Coronary artery (tissue), 2 donors: ENCODE data around the gene IFITM1.
A peak's percentile ranks its signal among the peaks of the same experiment; 100 is the strongest.

Source experiments
- DNase-seq: peaks from one replicate; pipeline ENCODE4 v3.0.0-alpha.2; 2017; ENCODE audit warnings: low spot score
- H3K27ac ChIP-seq, 2 donors: fragments of 200-600 bp; sonication (generic); one replicate each; pipeline ENCODE4 v1.5.1; 2016 to 2019
- H3K4me3 ChIP-seq: fragments of 200-600 bp; sonication (generic); 2 replicates; pipeline ENCODE4 v1.5.1; 2016; ENCODE audit warnings: mild to moderate bottlenecking, moderate library complexity
- TF ChIP-seq, protein P1 (sequence below): fragments of 200-600 bp; sonication (generic); IDR thresholded peaks from one replicate; pipeline ENCODE4 v1.5.1; 2019; ENCODE audit warnings: antibody characterized with exemption

Gene IFITM1

DNA sequence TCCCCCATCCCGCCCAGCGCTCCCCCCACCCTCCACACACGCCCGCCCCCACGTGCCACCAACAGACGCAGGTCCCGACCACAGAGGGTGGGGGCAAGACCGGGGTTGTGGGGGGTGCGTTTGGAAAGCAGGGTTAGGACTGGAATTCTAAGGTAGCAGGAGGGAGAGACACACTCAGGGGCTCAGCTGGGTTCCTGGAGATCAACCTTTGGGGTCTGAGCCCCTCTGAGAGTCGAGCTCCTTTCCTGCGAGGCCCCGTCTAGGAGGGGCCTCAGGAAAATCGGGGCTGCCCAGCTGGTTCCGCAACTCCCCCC is 24.5 kb upstream of the IFITM1 start:
- peak overlapping the region; percentile 73 for H3K4me3 ChIP-seq
- peak overlapping the region; percentile 39 to 87 for H3K27ac ChIP-seq
- TF ChIP-seq, protein P1, sequence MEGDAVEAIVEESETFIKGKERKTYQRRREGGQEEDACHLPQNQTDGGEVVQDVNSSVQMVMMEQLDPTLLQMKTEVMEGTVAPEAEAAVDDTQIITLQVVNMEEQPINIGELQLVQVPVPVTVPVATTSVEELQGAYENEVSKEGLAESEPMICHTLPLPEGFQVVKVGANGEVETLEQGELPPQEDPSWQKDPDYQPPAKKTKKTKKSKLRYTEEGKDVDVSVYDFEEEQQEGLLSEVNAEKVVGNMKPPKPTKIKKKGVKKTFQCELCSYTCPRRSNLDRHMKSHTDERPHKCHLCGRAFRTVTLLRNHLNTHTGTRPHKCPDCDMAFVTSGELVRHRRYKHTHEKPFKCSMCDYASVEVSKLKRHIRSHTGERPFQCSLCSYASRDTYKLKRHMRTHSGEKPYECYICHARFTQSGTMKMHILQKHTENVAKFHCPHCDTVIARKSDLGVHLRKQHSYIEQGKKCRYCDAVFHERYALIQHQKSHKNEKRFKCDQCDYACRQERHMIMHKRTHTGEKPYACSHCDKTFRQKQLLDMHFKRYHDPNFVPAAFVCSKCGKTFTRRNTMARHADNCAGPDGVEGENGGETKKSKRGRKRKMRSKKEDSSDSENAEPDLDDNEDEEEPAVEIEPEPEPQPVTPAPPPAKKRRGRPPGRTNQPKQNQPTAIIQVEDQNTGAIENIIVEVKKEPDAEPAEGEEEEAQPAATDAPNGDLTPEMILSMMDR = no peak
- DNase-seq = no peak

DNA sequence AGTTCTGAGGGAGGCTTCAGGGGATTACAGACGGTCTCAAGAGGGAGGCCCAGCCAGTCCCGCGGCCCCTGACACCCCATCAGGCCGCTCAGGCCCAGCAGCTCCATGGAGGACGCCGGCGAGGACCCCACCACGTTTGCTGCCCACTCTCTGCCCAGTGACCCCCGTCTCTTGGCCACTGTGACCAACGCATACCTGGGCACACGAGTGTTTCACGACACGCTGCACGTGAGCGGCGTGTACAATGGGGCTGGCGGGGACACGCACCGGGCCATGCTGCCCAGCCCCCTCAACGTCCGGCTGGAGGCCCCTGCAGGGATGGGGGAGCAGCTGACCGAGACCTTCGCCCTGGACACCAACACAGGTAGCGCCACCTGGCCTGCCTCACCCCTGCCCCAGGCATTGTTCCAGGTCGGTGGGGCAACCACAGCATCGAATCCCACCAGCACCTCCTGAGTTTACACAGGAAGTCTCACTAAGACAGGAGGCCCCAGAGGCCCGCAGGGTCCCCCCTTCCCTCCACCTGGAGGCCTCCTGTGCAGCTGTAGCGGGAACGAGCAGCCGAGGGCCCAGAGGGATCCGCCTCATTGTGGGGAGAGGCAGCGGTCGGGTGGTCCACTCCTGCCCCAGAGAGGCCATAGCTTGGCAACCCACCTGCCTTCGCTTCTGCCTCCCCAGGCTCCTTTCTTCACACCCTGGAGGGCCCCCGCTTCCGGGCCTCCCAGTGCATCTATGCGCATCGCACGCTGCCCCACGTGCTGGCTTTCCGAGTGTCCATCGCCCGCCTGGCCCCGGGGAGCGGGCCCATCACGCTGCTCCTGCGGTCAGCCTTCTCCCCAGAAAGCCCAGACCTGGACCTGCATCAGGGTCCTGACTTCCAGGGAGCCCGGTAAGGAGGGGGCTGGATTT is 23.9 kb upstream of the IFITM1 start:
- peak overlapping the region; percentile 73 for H3K4me3 ChIP-seq
- TF ChIP-seq, protein P1 = no peak
- H3K27ac ChIP-seq = peak overlapping the region in 1 of 2 donors; percentile 87
- peak; percentile 69 for DNase-seq

DNA sequence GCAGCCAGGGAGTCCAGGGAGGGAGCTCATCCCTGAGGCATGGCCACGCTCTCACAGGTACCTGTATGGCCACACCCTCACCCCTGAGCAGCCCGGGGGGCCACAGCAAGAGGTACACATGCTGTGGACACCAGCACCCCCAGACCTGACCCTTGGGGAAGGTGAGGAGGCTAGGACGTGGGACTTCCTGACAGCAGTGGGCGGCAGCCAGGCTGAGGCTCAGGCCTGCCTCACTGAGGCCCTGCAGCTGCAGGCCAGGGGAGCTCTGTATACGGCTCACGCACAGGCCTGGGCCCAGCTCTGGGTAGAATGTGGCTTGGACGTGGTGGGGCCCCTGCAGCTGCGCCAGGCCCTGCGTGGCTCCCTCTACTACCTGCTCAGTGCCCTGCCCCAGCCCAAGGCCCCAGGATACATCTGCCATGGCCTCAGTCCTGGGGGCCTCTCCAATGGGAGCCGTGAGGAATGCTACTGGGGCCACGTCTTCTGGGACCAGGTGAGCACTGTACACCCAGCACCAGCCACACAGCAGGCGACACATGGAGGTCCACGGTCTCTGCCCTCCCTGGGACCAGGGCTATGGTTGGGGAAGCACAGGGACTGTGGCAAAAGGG is 23.1 kb upstream of the IFITM1 start:
- no peak for DNase-seq
- Histone ChIP-seq H3K27ac (no peak overlapping the region), H3K4me3 (no peak overlapping the region)
- TF ChIP-seq, protein P1 = no peak

DNA sequence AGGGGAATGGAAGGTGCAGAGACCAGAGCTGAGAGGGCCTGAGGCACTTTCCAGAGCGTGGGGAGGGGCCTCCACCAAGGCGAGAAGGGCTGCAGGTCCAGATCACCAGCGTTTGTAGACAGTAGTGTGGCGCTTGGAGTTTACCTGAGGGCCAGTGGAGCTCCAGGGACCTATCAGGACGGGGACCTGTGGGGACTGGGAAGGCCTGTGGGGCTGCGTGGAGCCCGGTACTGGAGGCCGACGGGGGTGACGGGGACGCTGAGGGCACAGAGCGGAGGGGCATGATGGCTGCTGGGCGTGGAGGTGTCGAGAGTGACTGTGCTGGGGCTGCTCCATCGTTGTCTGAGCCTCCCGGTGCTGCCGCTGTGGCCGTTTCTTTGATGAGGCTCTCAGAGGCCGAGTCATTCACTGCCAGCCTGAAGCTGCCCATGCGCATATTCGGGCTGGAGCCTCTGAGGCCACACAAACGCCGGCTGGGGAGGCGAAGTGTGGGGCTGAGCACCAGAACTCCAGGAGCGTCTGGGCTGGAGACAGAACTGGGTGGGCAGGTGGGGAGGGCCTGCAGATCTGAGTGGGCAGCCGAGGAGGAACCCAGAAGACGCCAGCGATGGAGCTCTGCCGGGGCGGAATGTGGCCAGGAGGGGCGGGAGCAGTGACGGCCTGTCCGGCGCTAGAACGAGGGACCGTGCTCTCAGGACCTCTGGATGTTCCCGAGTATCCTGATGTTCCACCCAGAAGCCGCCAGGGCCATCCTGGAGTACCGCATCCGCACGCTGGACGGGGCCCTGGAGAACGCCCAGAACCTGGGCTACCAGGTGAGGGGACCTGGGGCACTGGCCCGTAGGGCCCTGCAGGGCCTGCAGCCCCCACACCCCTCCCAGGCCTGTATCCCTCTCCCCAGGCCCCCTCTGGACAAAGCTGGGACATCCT is 22.3 kb upstream of the IFITM1 start:
- Histone ChIP-seq H3K4me3 (no peak overlapping the region), H3K27ac (no peak overlapping the region)
- TF ChIP-seq, protein P1 = no peak
- no peak for DNase-seq

DNA sequence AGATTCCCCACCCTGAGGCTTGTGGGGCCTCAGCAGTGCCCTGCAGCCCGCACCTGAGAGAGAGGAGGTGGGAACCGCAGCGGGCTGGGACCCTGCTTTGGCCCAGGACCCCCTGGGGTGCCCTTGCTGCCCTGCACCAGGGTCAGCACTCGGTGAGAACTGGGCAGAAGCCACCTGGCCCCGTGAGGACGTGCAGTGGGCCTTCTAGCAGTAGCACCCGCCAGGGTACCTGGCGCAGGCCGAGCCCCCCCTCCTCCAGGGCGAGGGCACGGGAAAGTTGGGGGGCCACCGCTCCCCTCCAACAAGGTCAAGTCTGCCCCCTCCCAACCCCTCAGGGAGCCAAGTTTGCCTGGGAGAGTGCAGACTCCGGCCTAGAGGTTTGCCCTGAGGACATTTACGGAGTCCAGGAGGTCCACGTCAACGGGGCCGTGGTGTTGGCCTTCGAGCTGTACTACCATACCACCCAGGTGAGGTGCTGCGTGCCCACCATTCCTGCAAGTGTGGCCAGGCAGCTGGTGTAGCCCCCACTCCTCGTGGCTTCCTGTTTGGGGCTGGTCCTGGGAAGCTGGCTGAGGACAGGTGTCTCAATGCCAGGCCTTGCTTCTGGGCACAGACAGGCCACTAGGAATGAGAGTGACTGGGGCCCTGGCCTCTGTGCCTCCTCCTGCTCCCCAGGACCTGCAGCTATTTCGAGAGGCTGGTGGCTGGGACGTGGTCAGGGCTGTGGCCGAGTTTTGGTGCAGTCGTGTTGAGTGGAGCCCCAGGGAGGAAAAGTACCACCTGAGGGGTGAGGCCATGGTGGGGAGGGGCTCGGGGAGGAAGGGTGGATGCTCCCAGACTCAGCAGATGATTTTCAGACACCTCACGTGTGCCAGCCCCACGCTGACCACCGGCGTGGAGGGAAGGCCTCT is 21.4 kb upstream of the IFITM1 start:
- H3K27ac ChIP-seq = no peak overlapping the region
- no peak for DNase-seq
- TF ChIP-seq, protein P1 = no peak
- H3K4me3 ChIP-seq = no peak overlapping the region

DNA sequence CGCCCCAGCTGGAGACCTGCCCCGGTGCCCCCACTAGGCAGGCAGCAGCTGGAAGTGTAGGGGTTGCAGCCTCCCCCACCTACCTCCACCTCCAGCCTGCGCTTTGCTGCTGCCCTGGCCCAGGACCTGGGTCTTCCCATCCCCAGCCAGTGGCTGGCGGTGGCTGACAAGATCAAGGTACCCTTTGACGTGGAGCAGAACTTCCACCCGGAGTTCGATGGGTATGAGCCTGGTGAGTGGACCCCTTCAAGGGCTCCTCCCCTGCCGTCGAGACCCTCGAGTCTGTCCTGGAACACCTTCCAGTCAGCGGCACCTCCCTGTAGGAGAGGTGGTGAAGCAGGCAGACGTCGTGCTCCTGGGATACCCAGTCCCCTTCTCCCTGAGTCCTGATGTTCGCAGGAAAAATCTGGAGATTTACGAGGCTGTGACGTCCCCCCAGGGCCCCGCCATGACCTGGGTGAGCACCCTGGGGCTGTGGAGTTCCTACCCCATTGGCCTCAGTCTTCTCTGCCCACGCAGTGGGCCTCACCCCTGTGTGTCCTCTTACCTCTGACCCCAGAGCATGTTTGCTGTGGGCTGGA is 20.5 kb upstream of the IFITM1 start:
- H3K27ac ChIP-seq = no peak overlapping the region
- no peak for DNase-seq
- no peak overlapping the region for H3K4me3 ChIP-seq
- TF ChIP-seq, protein P1 = no peak
